RWPE1 (cell line): ENCODE results near the gene SDCCAG8.

Experiments
- CTCF ChIA-PET: fragments of 350-600 bp; sonication (Branson Sonifier 250); formaldehyde crosslinking; extraction: SDS; loops from one replicate; lab custom pipeline; 2021; lab: Yijun Ruan, JAX
- POLR2A ChIA-PET: fragments of 400-600 bp; formaldehyde crosslinking; extraction: SDS; loops from one replicate; lab custom pipeline; 2020; ENCODE audit warnings: antibody characterized with exemption; ENCODE audit not compliant: low non-redundant PET; lab: Yijun Ruan, JAX
- DNase-seq: peaks from one replicate; pipeline ENCODE4 v3.0.0; 2012; ENCODE audit warnings: low spot score
- H3K27ac ChIP-seq: fragments of 450-650 bp; 2 replicates; pipeline ENCODE4 v1.5.1; 2017
- TF ChIP-seq, protein P1 (sequence below): fragments of 450-650 bp; conservative IDR thresholded peaks from 2 replicates; pipeline ENCODE4 v1.5.1; 2017; ENCODE audit warnings: low read depth, mild to moderate bottlenecking

The SDCCAG8 gene

DNA sequence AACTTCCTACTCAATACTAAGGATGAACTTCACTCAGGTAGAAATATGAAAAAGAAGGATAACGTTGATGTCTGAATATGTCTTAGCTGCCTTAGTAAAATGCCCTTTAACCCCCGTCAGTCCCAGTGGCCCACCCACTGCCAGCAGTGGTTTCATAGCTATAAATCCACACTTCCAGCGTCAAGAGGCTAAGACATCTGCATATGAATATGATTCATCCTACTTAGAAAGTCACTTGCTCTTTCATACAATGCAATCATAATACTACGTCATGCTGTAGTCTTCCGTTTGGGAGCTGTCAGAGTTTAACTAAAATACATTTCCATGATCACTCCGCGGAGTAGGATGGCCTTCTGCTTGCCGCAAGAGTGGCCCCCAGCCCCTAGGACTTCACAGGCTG is 247.3 kb downstream of the SDCCAG8 start:
- H3K27ac ChIP-seq = no peak overlapping the region
- DNase-seq = no peak
- CTCF ChIA-PET = interaction anchor here (0.5 to 0.7 kb wide), 4 partner anchors 81 to 1143 kb away, joined by 3 to 4 read pairs (median 3); no protein-coding TSS in a partner anchor
- POLR2A ChIA-PET = no interaction called here
- TF ChIP-seq, protein P1, sequence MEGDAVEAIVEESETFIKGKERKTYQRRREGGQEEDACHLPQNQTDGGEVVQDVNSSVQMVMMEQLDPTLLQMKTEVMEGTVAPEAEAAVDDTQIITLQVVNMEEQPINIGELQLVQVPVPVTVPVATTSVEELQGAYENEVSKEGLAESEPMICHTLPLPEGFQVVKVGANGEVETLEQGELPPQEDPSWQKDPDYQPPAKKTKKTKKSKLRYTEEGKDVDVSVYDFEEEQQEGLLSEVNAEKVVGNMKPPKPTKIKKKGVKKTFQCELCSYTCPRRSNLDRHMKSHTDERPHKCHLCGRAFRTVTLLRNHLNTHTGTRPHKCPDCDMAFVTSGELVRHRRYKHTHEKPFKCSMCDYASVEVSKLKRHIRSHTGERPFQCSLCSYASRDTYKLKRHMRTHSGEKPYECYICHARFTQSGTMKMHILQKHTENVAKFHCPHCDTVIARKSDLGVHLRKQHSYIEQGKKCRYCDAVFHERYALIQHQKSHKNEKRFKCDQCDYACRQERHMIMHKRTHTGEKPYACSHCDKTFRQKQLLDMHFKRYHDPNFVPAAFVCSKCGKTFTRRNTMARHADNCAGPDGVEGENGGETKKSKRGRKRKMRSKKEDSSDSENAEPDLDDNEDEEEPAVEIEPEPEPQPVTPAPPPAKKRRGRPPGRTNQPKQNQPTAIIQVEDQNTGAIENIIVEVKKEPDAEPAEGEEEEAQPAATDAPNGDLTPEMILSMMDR = no peak

DNA sequence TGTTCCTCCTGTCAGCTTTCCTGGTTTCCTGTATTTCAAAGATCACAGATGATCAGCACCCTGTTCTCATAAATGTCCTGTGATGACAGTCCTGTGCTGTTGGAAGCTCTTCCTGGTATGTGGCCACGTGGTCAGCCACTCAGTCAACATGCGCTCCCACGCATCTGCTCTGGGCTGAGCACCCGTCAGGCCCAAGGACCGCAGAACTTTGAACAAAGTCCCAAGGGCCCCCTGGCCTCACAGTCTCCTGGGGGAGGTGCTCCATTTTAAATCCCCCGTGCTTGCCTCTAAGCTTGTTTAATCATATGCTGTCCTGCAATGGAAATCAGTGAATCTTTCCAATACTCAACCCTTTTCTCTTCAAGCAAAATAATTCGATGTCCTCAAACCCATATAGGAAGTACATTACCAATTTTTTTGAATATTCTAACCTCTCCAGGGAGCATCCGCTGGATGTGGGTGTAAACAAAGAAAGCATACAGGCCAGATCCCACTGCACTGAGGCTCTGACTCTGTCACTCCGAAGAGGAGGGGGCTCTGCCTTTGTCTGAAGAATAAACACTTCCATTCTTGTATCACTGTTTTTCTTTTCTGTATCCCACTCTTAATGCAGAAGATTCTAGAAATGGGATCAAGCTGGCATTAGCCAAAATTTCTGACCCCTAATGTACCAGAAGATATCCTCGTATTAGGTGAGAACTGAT is 250.3 kb downstream of the SDCCAG8 start:
- no peak for DNase-seq
- ChIA-PET POLR2A (no interaction called here), CTCF (interaction anchor here (0.7 kb wide), 1 partner anchor 15 kb away, joined by 4 read pairs; no protein-coding TSS in a partner anchor)
- TF ChIP-seq, protein P1 = no peak
- H3K27ac ChIP-seq = no peak overlapping the region

- no peak overlapping the region for H3K27ac ChIP-seq
- DNase-seq = no peak
- ChIA-PET CTCF (no interaction called here), POLR2A (no interaction called here)
- TF ChIP-seq, protein P1 = no peak
These were observed 251.3 kb downstream of the SDCCAG8 start for GRCh38 chr1:243507001-243507671.

DNA sequence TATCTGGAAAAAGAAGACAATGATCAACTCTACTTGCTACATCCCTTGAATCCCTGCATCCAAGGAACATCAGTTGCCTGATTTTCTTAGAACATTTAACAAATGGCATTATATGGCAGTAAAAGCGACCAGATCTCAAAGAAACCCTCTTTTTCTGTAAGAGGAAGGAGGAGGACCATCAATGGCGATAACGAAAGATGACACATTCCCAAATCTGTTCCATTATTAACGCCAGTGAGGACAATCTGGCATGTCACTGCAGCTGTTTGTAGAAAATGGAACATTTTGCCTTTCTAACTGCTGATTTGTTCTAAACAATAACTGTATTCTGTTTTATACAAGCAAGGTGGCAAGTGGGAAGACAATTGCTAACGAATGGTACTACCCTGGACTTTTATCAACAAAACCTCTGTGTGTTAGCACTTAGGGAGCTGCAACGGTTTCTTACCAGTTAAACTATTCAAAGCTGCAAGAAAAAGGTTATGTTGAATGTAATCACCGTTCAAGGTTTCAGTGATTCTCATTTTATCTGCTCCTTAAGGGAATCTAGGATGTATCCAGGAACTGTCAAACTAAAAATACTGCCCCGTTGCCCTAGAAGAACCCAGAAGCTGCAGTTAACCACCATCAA is 251.9 kb downstream of the SDCCAG8 start:
- TF ChIP-seq, protein P1 = no peak
- DNase-seq = no peak
- no peak overlapping the region for H3K27ac ChIP-seq
- ChIA-PET POLR2A (no interaction called here), CTCF (no interaction called here)

GRCh38 chr1:243508303-243508713 is 252.5 kb downstream of the SDCCAG8 start:
- TF ChIP-seq, protein P1 = no peak
- H3K27ac ChIP-seq = no peak overlapping the region
- POLR2A ChIA-PET = no interaction called here
- CTCF ChIA-PET = no interaction called here
- no peak for DNase-seq

DNA sequence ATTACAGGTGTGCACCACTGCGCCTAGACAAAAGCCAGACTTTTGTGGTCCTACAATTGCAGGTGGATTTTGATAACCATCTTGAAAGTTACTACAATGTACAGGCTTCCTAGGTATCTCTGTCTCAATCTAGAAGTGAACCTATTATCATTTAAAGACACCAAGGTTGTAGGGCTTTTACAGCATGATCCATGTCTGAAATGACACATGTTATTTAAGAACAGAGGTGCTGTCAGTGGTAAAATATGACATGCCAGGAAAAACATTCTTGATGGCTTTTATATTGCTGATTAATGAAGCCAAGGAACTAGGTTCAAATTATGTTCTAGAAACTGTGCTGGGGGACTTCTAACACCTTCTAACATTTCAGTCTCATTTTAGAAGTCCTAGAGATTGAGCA is 253.1 kb downstream of the SDCCAG8 start:
- TF ChIP-seq, protein P1 = no peak
- no peak for DNase-seq
- ChIA-PET POLR2A (no interaction called here), CTCF (no interaction called here)
- H3K27ac ChIP-seq = no peak overlapping the region
